MCF 10A (cell line): ENCODE data around the gene RTL10. TPM values are rescaled to one million over a fixed set of nuclear protein-coding genes. Genes with fewer than 3 reads are reported as not detected.

ENCODE experiments used
- BruUV-seq: library from RNA; stranded (reverse); fragments of 400-500 nt; replicated peaks from 2 replicates; lab custom pipeline; 2021; lab: Mats Ljungman, UMichigan
- CTCF ChIA-PET: fragments of 300-600 bp; sonication (Branson Sonifier 250); formaldehyde crosslinking; extraction: SDS; loops from one replicate; lab custom pipeline; 2021; ENCODE audit warnings: antibody characterized with exemption, inconsistent platforms; lab: Yijun Ruan, JAX
- POLR2A ChIA-PET: fragments of 300-600, 350-650 bp; sonication (Branson Sonifier 250); formaldehyde crosslinking; extraction: SDS; loops from one replicate; lab custom pipeline; 2020; ENCODE audit warnings: antibody characterized with exemption, inconsistent platforms; lab: Yijun Ruan, JAX
- DNase-seq: peaks from one replicate; pipeline ENCODE4 v3.0.0-alpha.2; 2018; ENCODE audit not compliant: unreplicated experiment
- H3K27ac Mint-ChIP-seq: one replicate; pipeline ENCODE4 v1.8.0; 2022; ENCODE audit warnings: mild to moderate bottlenecking, low read depth, mixed read lengths; ENCODE audit not compliant: unreplicated experiment
- H3K27me3 Mint-ChIP-seq: one replicate; pipeline ENCODE4 v1.8.0; 2022; ENCODE audit warnings: mixed read lengths; ENCODE audit not compliant: insufficient read depth, unreplicated experiment
- H3K36me3 Mint-ChIP-seq: one replicate; pipeline ENCODE4 v1.8.0; 2022; ENCODE audit warnings: mild to moderate bottlenecking, moderate library complexity, mixed read lengths; ENCODE audit not compliant: insufficient read depth, unreplicated experiment
- H3K4me1 Mint-ChIP-seq: one replicate; pipeline ENCODE4 v1.8.0; 2022; ENCODE audit warnings: mixed read lengths; ENCODE audit not compliant: insufficient read depth, unreplicated experiment
- H3K4me3 Mint-ChIP-seq: one replicate; pipeline ENCODE4 v1.8.0; 2022; ENCODE audit warnings: mild to moderate bottlenecking, moderate library complexity, mixed read lengths; ENCODE audit not compliant: unreplicated experiment
- H3K9me3 Mint-ChIP-seq: one replicate; pipeline ENCODE4 v1.8.0; 2022; ENCODE audit warnings: mixed read lengths; ENCODE audit not compliant: unreplicated experiment
- intact Hi-C: fragments of 100-400 bp; cut with micrococcal nuclease; formaldehyde crosslinking; loops from 2 replicates; pipeline ENCODE4 v1.14.1; 2022
- total RNA-seq: library from RNA; stranded (reverse); gene quantifications from 2 replicates; pipeline ENCODE4 v1.2.3, GENCODE V29; 2022
- TF ChIP-seq, protein P1 (sequence below): fragments of 200-600 bp; IDR thresholded peaks from one replicate; pipeline ENCODE4 v1.8.0; 2022; ENCODE audit warnings: antibody characterized with exemption, mild to moderate bottlenecking; ENCODE audit not compliant: unreplicated experiment

Gene RTL10
- total RNA-seq, 1 experiment from 2014 or later = 20.6 TPM

DNA sequence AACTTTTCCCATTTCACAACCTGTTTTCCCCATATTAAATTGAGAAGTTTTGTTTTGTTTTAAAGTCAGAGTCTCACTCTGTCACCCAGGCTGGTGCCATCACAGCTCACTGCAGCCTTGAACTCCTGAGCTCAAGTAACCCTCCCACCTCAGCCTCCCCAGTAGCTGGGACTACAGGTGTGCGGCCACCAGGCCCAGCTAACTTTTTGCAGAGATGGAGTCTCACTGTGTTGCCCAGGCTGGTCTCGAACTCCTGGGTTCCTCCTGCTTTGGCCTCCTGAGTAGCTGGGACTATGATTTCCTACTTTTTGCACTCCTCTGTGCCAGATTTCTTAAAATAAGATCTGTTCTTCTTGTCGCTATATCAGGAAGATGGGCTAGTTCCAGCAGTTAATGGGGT, 44.9 kb downstream of the RTL10 start:
- no peak overlapping the region for H3K4me3 Mint-ChIP-seq
- peaks cover 14% of the 10 kb centered on the region for H3K36me3 Mint-ChIP-seq
- intact Hi-C loops = no loop called here
- H3K27me3 Mint-ChIP-seq = no peaks in the 10 kb centered on the region
- ChIA-PET POLR2A (interaction anchor here (0.6 to 5.4 kb wide), 2 partner anchors 45 to 76 kb away, joined by 3 to 53 read pairs; partner anchors contain the start of genes GNB1L and RTL10), CTCF (interaction anchor here (0.6 to 1.4 kb wide), 2 partner anchors 12 to 101 kb away, joined by 3 to 4 read pairs; no protein-coding TSS in a partner anchor)
- TF ChIP-seq, protein P1, sequence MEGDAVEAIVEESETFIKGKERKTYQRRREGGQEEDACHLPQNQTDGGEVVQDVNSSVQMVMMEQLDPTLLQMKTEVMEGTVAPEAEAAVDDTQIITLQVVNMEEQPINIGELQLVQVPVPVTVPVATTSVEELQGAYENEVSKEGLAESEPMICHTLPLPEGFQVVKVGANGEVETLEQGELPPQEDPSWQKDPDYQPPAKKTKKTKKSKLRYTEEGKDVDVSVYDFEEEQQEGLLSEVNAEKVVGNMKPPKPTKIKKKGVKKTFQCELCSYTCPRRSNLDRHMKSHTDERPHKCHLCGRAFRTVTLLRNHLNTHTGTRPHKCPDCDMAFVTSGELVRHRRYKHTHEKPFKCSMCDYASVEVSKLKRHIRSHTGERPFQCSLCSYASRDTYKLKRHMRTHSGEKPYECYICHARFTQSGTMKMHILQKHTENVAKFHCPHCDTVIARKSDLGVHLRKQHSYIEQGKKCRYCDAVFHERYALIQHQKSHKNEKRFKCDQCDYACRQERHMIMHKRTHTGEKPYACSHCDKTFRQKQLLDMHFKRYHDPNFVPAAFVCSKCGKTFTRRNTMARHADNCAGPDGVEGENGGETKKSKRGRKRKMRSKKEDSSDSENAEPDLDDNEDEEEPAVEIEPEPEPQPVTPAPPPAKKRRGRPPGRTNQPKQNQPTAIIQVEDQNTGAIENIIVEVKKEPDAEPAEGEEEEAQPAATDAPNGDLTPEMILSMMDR = no peak
- BruUV-seq = no TSS peak
- DNase-seq = no peak
- H3K9me3 Mint-ChIP-seq = no peaks in the 10 kb centered on the region
- H3K4me1 Mint-ChIP-seq = peaks cover 21% of the 10 kb centered on the region
- no peak overlapping the region for H3K27ac Mint-ChIP-seq

DNA sequence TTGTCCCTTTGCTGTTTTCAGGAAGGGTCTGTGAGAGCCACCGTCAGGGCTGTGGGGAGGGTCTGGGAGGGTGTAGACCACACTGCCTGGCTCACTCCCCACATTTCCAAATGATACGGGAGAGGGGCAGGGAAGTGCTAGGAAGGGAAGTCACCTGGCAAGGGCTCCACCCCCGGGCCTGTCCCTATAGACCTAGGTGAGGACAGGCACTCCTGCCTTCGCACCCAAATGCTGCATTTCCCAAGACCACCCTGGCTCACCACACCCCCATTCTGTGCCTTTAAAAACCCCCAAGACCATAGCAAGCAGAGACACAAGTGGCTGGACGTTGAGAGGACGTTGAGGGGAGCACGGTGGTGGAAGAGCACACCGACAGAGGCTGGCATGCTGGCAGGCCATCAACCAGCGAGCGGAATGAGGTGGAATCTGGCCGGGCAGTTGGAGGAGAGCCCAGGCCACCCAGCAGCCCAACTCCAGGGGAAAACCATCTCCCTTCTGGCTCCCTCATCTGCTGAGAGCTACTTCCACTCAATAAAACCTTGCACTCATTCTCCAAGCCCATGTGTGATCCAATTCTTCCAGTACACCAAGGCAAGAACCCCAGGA, 45.7 kb downstream of the RTL10 start:
- no peak for DNase-seq
- Mint-ChIP-seq H3K27ac (no peak overlapping the region), H3K4me1 (peaks cover 22% of the 10 kb centered on the region), H3K36me3 (peaks cover 12% of the 10 kb centered on the region), H3K4me3 (no peak overlapping the region), H3K9me3 (no peaks in the 10 kb centered on the region), H3K27me3 (no peaks in the 10 kb centered on the region)
- intact Hi-C loops = no loop called here
- BruUV-seq = no TSS peak
- TF ChIP-seq, protein P1 = no peak
- POLR2A ChIA-PET = interaction anchor here (0.6 to 5.4 kb wide), 5 partner anchors 10 to 75 kb away, joined by 3 to 53 read pairs (median 17); partner anchors contain the start of genes GNB1L and RTL10
- CTCF ChIA-PET = interaction anchor here (0.6 to 1.4 kb wide), 2 partner anchors 13 to 101 kb away, joined by 3 to 4 read pairs; no protein-coding TSS in a partner anchor

DNA sequence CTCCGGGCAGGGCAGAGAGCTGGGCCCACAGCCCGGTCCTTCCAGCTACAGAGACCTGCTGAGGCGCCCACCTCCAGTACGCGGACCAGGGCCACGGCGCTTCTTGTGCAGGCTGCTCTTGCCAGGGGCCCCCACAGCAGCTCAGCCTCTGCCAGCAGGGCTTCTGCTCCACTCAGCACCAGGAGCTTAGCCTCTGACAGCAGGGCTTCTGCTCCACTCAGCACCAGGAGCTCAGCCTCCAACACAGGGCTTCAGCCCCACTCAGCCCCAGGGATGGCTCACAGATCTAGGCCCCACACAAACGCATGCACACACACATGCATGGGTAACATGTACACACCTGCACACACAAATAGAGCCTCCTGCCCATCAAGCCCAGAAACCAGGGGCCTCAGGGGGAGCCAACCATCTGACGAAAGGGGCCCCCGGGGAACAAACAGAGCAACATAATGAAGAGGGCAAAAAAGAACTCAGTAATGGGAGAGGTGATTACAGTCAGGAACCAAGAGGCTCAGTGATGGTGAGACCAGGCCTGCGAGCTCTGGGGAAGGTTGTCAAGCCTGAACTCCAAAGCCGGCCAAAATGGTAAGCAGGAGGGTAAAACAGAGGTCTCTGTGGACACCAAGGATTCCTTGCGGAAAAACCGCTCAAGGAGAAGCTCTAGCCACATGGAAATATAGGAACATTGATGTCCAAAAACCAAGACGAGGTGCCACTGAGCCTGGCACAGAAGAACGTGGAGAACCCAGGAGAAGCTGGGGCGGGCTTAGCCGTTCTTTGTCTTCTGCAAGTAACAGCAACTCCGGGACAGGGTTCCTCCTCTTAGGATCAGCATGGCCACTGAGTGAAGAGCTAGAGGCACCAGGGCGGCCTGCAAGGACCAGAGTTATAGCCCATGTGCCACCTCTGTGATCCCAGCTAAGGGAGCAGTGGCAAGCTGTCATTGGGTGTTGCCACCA, 46.5 kb downstream of the RTL10 start:
- Mint-ChIP-seq H3K27me3 (no peaks in the 10 kb centered on the region), H3K27ac (no peak overlapping the region), H3K4me1 (peaks cover 27% of the 10 kb centered on the region), H3K9me3 (no peaks in the 10 kb centered on the region), H3K36me3 (peaks cover 12% of the 10 kb centered on the region), H3K4me3 (no peak overlapping the region)
- CTCF ChIA-PET = interaction anchor here (1.0 to 1.4 kb wide), 2 partner anchors 78 to 102 kb away, joined by 3 to 4 read pairs; no protein-coding TSS in a partner anchor
- POLR2A ChIA-PET = interaction anchor here (1.3 to 5.4 kb wide), 4 partner anchors 11 to 47 kb away, joined by 6 to 53 read pairs (median 18); partner anchors contain the start of genes GNB1L and RTL10
- intact Hi-C loops = loop anchor here (2.0 kb wide), 1 partner anchor 17 kb away; no protein-coding TSS in a partner anchor
- no peak for DNase-seq
- TF ChIP-seq, protein P1 = no peak
- no TSS peak for BruUV-seq
